Stomach (tissue), 4 donors: ENCODE measurements around the gene MINDY3.

Source experiments
- CTCF ChIP-seq, 7 experiments: fragments of 450-650 bp in 4 of 7; fragments of 200-600 bp in 3 of 7; sonication (generic) in 3 of 7; IDR thresholded peaks; one replicate each; pipeline ENCODE4 v1.5.1; 2016 to 2019; ENCODE audit warnings: antibody characterized with exemption in 7 of 7, control low read depth in 2 of 7, mild to moderate bottlenecking in 1 of 7
- POLR2A ChIP-seq, 4 donors: fragments of 450-650 bp; IDR thresholded peaks; one replicate each; pipeline ENCODE4 v1.6.1; 2016; ENCODE audit warnings: antibody characterized with exemption in 4 of 4, control low read depth in 2 of 4, mild to moderate bottlenecking in 1 of 4, moderate library complexity in 1 of 4
- POLR2AphosphoS5 ChIP-seq, 3 donors: sonication (generic); formaldehyde crosslinking; IDR thresholded peaks; one replicate each; pipeline ENCODE4 v1.6.1; 2016; ENCODE audit warnings: antibody characterized with exemption in 3 of 3

- TF ChIP-seq CTCF (IDR thresholded peaks at IDR 0.05) (no peak), POLR2A (IDR thresholded peaks at IDR 0.05) (no peak), POLR2AphosphoS5 (IDR thresholded peaks at IDR 0.05) (no peak)
Measured at GRCh38 chr10:15852111-15852557, 8.2 kb downstream of the MINDY3 start.
